Endodermal cell (in vitro differentiated cells): Measurements from ENCODE around the gene NLK. TPM values are rescaled to one million over a fixed set of nuclear protein-coding genes. Genes with fewer than 3 reads are reported as not detected.
"Not testable (repeated sequence)": the region's sequence is repeated elsewhere in the genome, so short reads cannot be mapped to it uniquely, and the experiment has no call there.

Experiments used
- DNase-seq: peaks from one replicate; pipeline ENCODE4 v3.0.0-alpha.2; 2017
- H3K27ac ChIP-seq: 2 replicates; pipeline ENCODE4 v1.5.1; 2013; ENCODE audit warnings: mild to moderate bottlenecking, low read depth, low read length, moderate library complexity
- H3K27me3 ChIP-seq: 2 replicates; pipeline ENCODE4 v1.6.1; 2013; ENCODE audit warnings: mild to moderate bottlenecking, low read length, moderate library complexity; ENCODE audit not compliant: insufficient read depth, control insufficient read depth, poor library complexity, severe bottlenecking
- H3K36me3 ChIP-seq: 2 replicates; pipeline ENCODE4 v1.7.0; 2013; ENCODE audit warnings: mild to moderate bottlenecking, low read length, moderate library complexity; ENCODE audit not compliant: control insufficient read depth, insufficient read depth
- H3K4me1 ChIP-seq: one replicate; pipeline ENCODE4 v1.7.0; 2013; ENCODE audit warnings: low read length; ENCODE audit not compliant: control insufficient read depth, insufficient read depth
- H3K4me3 ChIP-seq: 2 replicates; pipeline ENCODE4 v1.5.1; 2013; ENCODE audit warnings: mild to moderate bottlenecking, low read length, moderate library complexity
- H3K9ac ChIP-seq: 2 replicates; pipeline ENCODE4 v1.6.1; 2013; ENCODE audit warnings: mild to moderate bottlenecking, low read length, moderate library complexity; ENCODE audit not compliant: poor library complexity, severe bottlenecking; ENCODE audit errors: extremely low read depth
- H3K9me3 ChIP-seq: 2 replicates; pipeline ENCODE4 v1.6.1; 2013; ENCODE audit warnings: mild to moderate bottlenecking, low read length, moderate library complexity; ENCODE audit not compliant: control insufficient read depth
- H3K27ac Mint-ChIP-seq: 2 replicates; pipeline ENCODE4 v1.8.0; 2020; ENCODE audit warnings: mixed read lengths
- H3K27me3 Mint-ChIP-seq: 2 replicates; pipeline ENCODE4 v1.8.0; 2021; ENCODE audit warnings: mild to moderate bottlenecking, mixed read lengths; ENCODE audit not compliant: insufficient read depth
- H3K36me3 Mint-ChIP-seq: 2 replicates; pipeline ENCODE4 v1.8.0; 2020; ENCODE audit warnings: low read depth, mixed read lengths
- H3K4me1 Mint-ChIP-seq: 2 replicates; pipeline ENCODE4 v1.8.0; 2020; ENCODE audit warnings: mixed read lengths
- H3K4me3 Mint-ChIP-seq: 2 replicates; pipeline ENCODE4 v1.8.0; 2020; ENCODE audit warnings: mild to moderate bottlenecking, moderate library complexity, mixed read lengths
- H3K9me3 Mint-ChIP-seq: 2 replicates; pipeline ENCODE4 v1.8.0; 2020; ENCODE audit warnings: mild to moderate bottlenecking, mixed read lengths
- CTCF ChIP-seq: fragments of 200-600 bp; sonication (generic); conservative IDR thresholded peaks from 2 replicates; pipeline ENCODE4 v1.5.0; 2021; ENCODE audit warnings: antibody characterized with exemption, mild to moderate bottlenecking
- WGBS, 2 experiments: methylation state at CpG; one replicate each; pipeline versions ENCODE4 v1.1.5 to v1.1.7; 2013; ENCODE audit warnings: missing lambda C conversion rate in 2 of 2, mixed read lengths in 1 of 2; ENCODE audit not compliant: insufficient coverage in 1 of 2, insufficient read length in 1 of 2; 5-methylcytosine and 5-hydroxymethylcytosine counted together
- total RNA-seq, 2 donors: library from RNA; stranded (reverse); fragmentation: NEBNext Ultra II Directional in 1 of 2; extraction: Animal tissue kit (Norgen Biotek cat#: 25700) in 1 of 2; gene quantifications; 2 replicates in 1 of 2; 3 replicates in 1 of 2; pipeline ENCODE4 v1.2.1, GENCODE V29; 2021

NLK gene
- total RNA-seq, 2 donors from 2014 or later: 49.2 to 50.3 TPM

DNA sequence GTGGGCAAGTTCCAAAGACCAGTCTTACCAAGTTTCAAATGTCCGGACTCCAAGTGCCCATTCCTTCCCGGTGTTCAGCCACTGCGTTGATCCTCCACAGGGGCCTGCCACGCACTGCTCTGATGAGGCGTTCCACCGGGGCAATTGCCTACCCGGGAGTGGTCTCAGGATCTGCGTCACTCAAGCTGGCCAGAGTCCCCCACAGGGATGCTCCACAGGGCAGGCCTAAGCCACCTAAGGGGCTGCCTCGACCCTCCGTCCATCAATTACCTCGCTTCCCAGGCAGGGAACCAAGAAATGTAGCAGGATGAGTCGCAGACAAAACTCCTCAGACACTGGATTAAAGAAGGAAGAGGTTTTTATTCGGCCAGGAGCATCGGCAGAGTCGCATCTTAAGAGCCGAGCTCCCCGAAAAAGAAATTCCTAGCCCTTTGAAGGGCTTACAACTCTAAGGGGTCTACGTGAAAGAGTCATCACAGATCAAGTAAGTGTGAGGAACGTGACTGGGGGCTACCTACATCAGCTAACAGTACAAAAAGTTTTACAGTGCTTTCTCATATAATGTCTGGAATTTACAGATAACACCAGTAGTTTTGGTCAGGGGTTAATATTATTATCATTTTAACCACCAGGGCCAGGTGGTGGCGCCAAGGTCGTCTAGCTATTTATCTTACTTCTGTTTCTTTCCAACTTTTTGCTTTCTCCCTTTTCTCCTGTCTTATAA, 196.2 kb downstream of the NLK start:
- not testable (repeated sequence) for H3K4me1 Mint-ChIP-seq, H3K9ac ChIP-seq, H3K27me3 ChIP-seq, H3K4me3 ChIP-seq, H3K4me1 ChIP-seq, H3K36me3 Mint-ChIP-seq, H3K36me3 ChIP-seq, H3K9me3 ChIP-seq, H3K9me3 Mint-ChIP-seq, H3K27me3 Mint-ChIP-seq, H3K27ac ChIP-seq, H3K4me3 Mint-ChIP-seq, H3K27ac Mint-ChIP-seq, DNase-seq
- 89 to 91% methylated on average over 16 to 19 of the region's 21 CpGs for WGBS, 2 experiments

- Histone ChIP-seq H3K27ac (no peak overlapping the region), H3K4me1 (no peaks in the 10 kb centered on the region), H3K9me3 (no peaks in the 10 kb centered on the region), H3K9ac (no peak overlapping the region), H3K27me3 (no peaks in the 10 kb centered on the region), H3K4me3 (no peak overlapping the region), H3K36me3 (no peaks in the 10 kb centered on the region)
- Mint-ChIP-seq H3K27me3 (peaks cover 4% of the 10 kb centered on the region), H3K4me1 (peaks cover 5% of the 10 kb centered on the region), H3K4me3 (no peak overlapping the region), H3K9me3 (no peaks in the 10 kb centered on the region), H3K27ac (no peak overlapping the region), H3K36me3 (no peaks in the 10 kb centered on the region)
- no peak for DNase-seq
- TF ChIP-seq CTCF: no peak
- WGBS, 2 experiments: 80 to 90% methylated on average over 1 to 3 of the region's 3 CpGs
These were observed 196.8 kb downstream of the NLK start for GRCh38 chr17:28239271-28239624.

DNA sequence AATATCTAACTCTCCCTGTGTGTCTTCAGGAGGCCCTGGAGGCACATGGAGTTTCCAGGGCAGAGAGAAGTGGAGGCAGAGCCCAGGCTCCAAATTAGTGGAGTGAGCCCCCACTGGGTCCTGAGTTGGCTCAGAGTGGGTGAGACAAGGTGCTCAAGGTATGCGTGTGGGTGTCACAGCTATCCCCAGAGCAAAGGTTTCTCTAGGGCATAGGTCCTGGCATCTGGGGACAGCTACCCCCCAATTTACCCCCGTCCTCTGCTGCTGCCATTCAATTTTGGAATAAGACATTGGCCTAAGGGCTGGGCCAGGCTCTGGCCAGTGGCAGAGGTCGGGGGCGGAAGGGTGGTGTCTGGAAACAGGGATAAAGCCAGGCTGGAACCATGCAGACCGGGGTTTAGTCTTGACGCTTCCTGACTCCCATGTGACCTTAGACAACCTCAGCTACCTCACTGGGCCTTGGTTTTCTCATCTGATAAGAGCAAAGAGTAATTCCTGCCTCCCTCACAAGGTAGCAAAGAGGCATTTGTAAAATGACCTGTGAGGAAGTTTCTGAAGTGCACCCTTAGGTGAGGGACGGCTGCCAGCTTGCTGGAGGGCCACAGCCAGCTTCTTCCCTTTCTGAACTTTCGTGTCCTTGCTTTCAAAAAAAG, 198.3 kb downstream of the NLK start:
- no peak for DNase-seq
- H3K4me1 ChIP-seq: no peaks in the 10 kb centered on the region
- H3K9me3 Mint-ChIP-seq: no peaks in the 10 kb centered on the region
- no peaks in the 10 kb centered on the region for H3K9me3 ChIP-seq
- no peaks in the 10 kb centered on the region for H3K27me3 ChIP-seq
- TF ChIP-seq CTCF: no peak
- no peaks in the 10 kb centered on the region for H3K4me1 Mint-ChIP-seq
- no peaks in the 10 kb centered on the region for H3K36me3 Mint-ChIP-seq
- no peak overlapping the region for H3K27ac Mint-ChIP-seq
- 90 to 91% methylated on average over 5 to 8 of the region's 8 CpGs for WGBS, 2 experiments
- H3K27ac ChIP-seq: no peak overlapping the region
- no peak overlapping the region for H3K4me3 Mint-ChIP-seq
- no peaks in the 10 kb centered on the region for H3K36me3 ChIP-seq
- no peak overlapping the region for H3K9ac ChIP-seq
- no peak overlapping the region for H3K4me3 ChIP-seq
- peaks cover 6% of the 10 kb centered on the region for H3K27me3 Mint-ChIP-seq
